Tibial nerve (tissue), 4 donors: ENCODE measurements around the gene RCC1.

Source experiments
- CTCF ChIP-seq, 5 experiments: fragments of 200-600 bp in 3 of 5; fragments of 450-650 bp in 2 of 5; sonication (generic) in 3 of 5; IDR thresholded peaks; one replicate each; pipeline ENCODE4 v1.5.1; 2016 to 2019; ENCODE audit warnings: antibody characterized with exemption in 5 of 5, mild to moderate bottlenecking in 3 of 5, moderate library complexity in 2 of 5
- EP300 ChIP-seq, 2 donors: sonication (generic); formaldehyde crosslinking; IDR thresholded peaks; one replicate each; pipeline ENCODE4 v1.6.1; 2017; ENCODE audit warnings: antibody characterized with exemption in 2 of 2, mild to moderate bottlenecking in 1 of 2

GRCh38 chr1:28470146-28470545, 35.7 kb upstream of the RCC1 start:
- TF ChIP-seq CTCF (IDR thresholded peaks at IDR 0.05): no peak
- TF ChIP-seq EP300 (IDR thresholded peaks at IDR 0.05): no peak
